CD4-positive, alpha-beta T cell treated with Interleukin-6 for 4 hours (primary cell): Measurements from ENCODE around the gene NPL.

Experiments
- DNase-seq: peaks from one replicate; pipeline ENCODE4 v3.0.0-alpha.2; 2020; ENCODE audit warnings: mixed read lengths

NPL gene

GRCh38 chr1:182823220-182823619 is 33.6 kb downstream of the NPL start:
- DNase-seq, result no peak

DNA sequence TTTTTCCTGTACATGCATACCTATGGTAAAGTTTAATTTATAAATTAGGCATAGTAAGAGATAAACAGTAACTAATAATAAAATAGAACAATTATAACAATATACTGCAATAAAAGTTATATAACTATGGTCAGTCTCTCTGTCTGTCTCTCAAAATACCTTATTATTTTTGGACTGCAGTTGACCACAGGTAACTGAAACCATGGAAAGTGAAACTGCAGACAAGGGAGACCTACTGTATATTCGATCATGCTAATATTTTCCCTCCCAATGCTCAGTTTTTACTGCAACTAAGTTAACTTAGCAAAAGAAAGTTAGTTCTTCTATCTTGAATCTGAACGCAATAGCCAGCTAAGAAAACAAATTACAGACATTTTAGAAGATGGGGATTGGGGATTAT is 37.3 kb downstream of the NPL start:
- DNase-seq, result no peak

DNA sequence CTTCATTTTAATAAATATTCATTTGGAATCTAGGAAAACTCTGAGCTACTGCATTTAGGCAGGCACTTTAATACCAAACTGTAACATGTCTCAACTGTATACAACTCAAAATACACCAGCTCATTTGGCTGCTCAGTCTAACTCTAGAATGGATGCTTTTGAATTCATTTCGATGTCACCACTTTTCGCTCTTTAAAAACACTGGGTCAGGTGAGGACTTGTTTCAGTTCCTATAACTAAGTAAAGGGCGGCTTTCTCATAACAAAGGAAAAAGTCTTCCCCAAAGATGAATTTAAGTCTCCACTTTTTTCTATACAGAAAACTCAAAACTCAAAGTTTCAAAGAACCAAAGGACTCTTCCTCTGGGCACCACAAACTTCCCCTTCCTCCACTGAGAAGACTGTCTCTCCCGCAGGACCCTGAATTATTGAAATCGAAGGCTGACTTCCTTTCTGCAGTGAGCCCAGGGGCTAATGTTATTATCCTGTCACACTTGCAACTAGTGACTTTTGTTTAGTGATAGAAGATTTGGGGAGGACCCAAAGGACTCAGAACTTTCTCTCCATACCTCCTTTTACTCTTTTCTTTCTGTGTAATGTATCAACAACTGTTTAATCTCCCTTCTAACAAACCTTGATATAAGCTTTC is 39.8 kb downstream of the NPL start:
- DNase-seq, result no peak

GRCh38 chr1:182833271-182833670 is 43.7 kb downstream of the NPL start:
- DNase-seq, result no peak

DNA sequence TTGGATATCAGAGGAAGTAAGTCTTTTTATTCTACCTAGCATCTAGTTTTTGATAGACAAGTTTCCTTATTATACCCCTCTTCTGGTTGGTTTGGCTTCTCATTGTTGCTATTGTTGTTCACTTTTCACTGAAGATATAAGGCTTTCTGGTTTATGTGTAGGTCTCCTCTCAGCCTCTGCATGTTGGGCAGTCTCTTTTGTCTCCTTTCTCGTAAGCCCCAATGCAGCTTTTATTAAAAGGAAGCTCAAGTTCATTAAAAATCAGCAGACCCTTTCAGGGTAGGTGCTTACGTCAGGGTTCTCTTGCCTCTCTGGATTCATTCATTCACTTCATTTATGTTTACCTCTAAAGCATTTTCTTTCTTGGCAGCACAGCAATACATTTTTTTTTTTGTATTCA is 44.8 kb downstream of the NPL start:
- no peak for DNase-seq

DNA sequence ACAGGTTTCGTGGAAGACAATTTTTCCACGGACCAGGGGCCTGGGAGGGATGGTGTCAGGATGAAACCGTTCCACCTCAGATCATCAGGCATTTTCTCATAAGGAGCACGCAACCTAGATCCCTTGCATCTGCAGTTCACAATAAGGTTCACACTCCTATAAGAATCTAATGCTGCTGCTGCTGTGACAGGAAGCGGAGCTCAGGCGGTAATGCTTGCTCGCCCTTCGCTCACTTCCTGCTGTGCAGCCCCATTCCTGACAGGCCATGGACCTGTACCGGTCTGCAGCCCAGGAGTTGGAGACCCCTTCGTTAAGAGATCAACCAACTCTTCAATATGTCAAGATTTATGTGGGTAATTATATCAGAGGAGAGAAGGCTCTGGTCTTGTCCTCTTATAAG is 46.2 kb downstream of the NPL start:
- DNase-seq, result no peak

GRCh38 chr1:182839209-182840066 is 49.9 kb downstream of the NPL start, which contains the start of gene DHX9:
TSS of gene DHX9 (plus strand) at chr1:182839347. CDS start at chr1:182842567, 3,220 bp downstream.
- peak; percentile 94 for DNase-seq

GRCh38 chr1:182841368-182841988 is 51.9 kb downstream of the NPL start:
- DNase-seq, result no peak

DNA sequence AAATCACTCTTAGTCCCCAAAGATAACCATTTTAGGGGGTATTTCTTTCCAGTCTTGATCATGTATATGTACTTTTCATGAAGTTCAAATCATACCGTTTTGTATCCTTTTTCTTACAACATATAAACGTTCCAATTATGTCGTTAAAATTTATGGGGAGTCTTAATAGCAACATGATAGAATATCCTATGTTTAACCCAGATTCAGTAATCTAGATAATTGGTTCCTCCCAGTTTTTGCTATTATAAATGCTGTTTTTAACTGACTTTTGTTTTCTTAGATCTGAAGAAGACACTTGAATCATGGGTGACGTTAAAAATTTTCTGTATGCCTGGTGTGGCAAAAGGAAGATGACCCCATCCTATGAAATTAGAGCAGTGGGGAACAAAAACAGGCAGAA is 52.7 kb downstream of the NPL start:
- no peak for DNase-seq

- no peak for DNase-seq
Observed at GRCh38 chr1:182845379-182845778, 55.8 kb downstream of the NPL start.

GRCh38 chr1:182845894-182846293 is 56.3 kb downstream of the NPL start:
- DNase-seq, result no peak

GRCh38 chr1:182847105-182847504 is 57.5 kb downstream of the NPL start:
- no peak for DNase-seq

DNA sequence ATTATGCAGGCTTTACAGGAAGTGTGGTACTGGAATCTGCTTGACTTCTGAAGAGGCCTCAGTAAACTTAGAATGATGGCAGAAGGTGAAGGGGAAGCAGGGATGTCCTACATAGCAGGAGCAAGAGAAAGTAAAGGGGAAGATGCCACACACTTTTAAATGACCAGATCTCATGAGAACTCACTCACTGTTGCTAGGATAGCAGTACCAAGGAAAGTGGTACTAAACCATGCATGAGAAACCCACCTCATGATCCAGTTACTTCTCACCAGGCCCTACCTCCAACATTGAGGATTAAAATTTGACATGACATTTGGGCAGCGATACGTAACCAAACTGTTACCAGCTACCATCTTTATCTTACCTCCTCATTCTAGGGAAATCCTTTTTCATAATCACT is 59.2 kb downstream of the NPL start:
- DNase-seq, result no peak

GRCh38 chr1:182850319-182850718 is 60.7 kb downstream of the NPL start:
- no peak for DNase-seq

- DNase-seq, result no peak
Observed at GRCh38 chr1:182851825-182852224, 62.3 kb downstream of the NPL start.

DNA sequence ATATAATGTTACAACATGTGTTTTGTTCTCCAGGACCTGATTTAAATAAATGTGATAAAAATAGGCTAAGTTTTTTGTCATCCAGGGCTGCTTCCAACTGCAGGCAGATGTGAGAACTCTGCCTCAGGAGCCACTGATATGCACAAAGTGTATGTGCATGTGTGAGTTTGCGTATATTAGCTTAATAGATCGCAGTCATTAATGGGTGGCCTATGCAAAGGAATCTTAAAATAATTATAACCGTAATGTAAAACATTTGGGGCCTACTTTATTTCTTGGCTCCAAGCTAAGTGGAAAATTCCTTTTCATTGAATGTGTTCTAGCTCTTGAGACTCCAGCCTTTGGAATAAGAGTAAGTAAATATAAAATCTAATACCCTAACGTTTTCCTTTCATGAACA is 66.3 kb downstream of the NPL start:
- DNase-seq, result no peak

- DNase-seq, result no peak
Observed at GRCh38 chr1:182857212-182857611, 67.6 kb downstream of the NPL start.

- no peak for DNase-seq
Observed at GRCh38 chr1:182860658-182861057, 71.1 kb downstream of the NPL start.

DNA sequence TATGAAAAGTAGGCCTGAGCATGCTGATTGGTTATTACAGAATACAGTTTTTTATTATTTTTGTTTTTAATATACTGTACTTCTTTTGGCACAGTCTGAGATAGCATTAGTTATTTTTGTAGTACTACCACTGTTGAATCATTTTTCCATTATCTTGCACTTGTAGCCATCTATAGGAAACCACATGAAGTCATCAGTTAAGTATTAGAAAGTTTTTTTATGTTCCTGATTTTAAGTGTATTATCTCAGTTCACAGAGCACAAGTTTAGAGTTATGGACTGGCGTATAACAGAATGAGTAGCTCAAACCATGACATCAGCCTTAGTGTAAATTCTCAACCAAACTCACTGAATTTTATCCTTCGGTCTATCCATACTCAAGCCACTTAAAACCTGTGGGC is 72.4 kb downstream of the NPL start:
- no peak for DNase-seq

DNA sequence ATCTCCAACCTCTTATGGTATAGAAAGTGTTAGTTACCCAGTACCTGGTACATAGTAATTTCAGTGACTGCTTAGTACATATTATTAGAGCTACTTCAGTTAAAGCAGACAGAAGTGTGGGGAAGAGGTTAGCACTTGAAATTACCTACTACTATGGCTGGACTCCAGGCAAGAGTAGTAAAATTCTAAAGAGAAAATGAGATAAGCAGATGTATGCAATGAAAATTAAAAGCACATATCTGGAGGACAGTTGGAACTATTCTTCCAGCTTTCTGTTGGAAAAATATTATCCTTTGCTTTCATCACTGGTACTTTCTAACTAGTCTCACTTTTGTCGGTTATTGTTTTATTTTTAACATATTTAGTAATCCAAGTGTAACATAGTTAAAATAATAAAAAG is 73.3 kb downstream of the NPL start:
- DNase-seq, result no peak

- no peak for DNase-seq
Observed at GRCh38 chr1:182863940-182864339, 74.4 kb downstream of the NPL start.

DNA sequence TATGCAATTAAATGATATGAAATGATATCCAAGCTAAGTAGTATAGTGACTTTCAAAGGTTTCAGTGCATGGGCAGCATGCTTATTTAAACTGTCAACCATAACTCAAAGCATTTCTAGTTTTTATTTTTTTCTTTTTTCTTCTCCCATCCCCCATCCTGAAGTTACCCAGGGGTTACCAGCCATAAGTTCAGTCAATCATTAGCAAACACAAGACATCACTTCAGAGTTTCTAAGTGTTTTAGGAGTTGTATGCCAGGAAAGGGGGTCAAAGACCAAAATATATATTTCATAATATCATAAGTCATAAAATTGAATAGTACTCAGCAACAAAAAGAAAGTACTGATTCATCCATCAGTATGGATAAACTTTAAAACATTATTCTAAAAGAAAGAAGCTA is 78.3 kb downstream of the NPL start:
- DNase-seq, result no peak

- DNase-seq, result no peak
Observed at GRCh38 chr1:182869241-182869666, 79.7 kb downstream of the NPL start.

DNA sequence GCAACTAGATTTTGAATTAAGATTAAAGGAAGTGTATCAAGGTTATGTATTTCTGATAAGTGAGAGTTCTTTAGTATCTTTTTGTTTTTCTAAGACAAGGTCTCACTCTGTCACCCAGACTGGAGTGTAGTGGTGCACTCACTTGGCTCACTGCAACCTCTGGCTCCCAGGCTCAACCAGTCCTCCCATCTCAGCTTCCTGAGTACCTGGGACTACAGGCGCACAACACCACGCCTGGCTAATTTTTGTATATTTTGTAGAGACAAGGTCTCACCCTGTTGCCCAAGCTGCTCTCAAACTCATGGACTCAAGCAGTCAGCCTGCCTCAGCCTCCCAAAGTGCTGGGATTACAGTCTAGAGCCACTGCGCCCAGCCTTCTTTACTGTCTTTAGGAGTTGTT is 83.3 kb downstream of the NPL start:
- no peak for DNase-seq
